GM21360 (cell line): ENCODE data around the gene ZFAND3.
"Not testable (repeated sequence)": the region's sequence is repeated elsewhere in the genome, so short reads cannot be mapped to it uniquely, and the experiment has no call there.

Source experiments
- ATAC-seq: cut with Tn5 transposase; IDR thresholded peaks from one replicate; pipeline ENCODE4 v1.9.1; 2021; ENCODE audit warnings: mild to moderate bottlenecking, moderate library complexity; ENCODE audit not compliant: unreplicated experiment

ZFAND3 gene

DNA sequence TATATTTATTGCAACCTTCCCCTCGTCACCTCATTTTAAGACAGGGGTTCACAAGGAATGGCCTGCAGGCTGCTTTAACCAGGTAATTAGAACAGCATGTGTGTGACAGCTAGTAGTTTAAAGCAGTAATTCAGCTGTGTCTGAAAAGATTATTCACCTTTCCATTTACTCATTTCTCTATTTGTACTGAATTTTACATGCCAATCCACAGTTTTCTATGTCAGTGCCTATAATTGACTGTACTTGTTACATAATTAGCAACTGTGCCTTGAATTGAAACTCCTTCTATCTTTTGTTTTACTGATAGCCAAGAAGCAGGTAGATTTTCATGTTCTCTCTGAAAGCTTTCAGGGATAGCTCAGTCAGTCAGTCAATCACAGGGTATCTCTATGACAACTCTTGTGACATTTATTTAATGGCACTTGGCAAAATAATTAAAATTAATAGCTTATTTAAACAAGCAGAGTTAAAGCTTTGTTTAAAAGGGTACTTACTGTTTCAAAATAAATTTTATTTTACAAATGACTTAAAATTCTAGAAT lies 214.0 kb downstream of the ZFAND3 start:
- no peak for ATAC-seq

DNA sequence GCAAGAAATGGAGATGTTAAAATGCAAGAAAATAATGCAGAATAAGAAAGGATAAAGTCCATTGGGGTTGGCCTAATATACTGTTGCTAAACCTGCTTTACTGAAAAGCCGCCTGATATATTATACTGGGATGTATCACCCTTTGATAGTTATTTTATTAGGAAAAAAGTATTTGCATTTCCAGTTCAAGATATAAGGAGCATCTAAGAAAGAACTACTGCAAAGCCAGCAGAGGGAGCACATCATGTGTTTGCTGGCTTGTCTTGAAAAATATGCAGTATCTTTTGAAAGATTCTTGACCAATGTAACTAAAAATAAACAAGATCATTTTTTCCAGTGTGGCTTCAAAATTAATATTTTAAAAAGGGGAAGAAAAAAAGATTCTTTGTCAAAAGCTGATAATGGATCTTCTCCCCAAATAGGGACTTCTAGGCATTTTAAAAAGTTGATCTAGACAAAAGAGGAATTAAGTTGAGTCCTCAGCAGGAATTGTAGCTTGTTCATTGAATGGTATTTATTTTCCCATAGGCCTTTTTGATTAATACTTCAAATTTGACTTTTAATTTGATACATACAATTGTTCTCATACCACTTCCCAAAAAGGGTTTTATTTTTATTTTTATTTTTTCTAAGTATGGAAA lies 214.9 kb downstream of the ZFAND3 start:
- no peak for ATAC-seq

DNA sequence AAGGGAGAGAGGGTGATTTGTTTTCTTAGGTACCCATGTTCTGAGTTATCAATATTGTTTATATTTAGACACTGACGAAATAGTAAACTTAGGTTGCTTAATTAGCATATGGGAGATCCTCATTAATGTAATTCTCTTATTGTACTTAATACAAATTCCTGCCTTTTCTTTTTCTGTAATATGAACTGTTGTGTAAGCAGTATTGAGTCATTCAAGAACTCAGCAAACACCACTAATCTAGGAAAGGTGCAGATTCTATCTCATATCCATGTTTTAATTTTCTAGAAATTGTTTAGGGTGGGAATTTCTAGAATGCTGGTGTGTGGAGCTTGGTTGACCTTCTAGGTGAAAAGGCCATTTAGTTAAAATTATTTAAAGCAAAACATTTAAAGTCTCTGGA lies 216.0 kb downstream of the ZFAND3 start:
- no peak for ATAC-seq

DNA sequence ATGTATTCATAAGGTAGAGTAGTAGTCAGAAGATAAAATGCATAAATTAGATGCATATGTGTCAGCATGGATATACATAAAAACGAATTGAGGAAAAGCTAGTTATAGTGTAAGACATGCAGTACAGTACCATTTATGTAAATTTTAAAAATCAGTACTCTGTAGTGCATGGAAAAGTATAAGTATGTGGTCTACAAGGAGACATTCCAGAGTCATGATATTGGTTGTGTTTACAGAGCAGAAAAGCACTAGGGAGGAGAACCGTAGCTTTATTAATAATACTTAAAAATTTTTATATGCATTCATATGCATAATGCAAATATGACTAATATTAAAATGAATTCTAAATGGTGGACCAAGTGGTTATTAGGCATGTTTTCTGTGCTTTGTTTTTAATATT lies 220.0 kb downstream of the ZFAND3 start:
- no peak for ATAC-seq

DNA sequence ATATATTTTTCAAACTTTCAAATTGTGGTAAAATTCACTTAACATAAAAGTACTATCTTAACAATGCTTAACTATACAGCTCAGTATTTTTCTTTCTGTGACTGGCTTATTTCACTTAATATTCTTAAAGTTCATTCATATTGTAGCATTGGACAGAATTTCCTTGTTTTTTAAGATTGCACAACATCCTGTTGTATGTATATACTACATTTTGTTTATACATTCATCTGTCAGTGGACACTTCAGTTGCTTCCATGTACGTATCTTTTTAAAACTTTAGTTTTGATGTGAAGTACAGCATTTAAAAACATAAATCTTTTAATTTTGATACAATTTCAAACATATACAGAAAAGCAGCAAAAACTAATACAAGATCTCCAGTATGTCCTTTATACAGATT lies 220.7 kb downstream of the ZFAND3 start:
- no peak for ATAC-seq

DNA sequence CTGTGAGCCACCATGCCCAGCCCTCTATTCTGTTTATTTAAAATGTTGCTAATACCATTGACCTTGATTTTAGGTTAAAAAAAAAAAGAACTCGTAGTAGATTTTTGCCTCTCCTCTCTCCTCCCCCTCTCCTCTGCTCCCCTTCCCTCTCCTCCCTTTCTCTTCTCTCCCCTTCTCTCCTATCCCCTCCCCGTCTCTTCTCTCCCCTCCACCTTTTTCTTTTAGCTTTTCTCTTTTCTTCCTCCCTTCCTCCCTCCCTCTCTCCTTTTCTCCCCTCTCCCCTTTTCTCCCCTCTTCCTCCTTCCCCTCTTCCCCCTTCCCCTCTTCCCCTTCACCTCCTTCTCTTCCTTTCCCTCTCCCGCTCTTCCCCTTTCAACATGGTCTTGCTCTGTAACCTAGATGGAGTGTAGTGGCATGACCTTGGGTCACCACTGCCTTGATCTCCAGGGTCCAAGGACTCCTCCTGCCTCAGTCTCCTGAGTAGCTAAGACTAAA lies 223.8 kb downstream of the ZFAND3 start:
- no peak for ATAC-seq

DNA sequence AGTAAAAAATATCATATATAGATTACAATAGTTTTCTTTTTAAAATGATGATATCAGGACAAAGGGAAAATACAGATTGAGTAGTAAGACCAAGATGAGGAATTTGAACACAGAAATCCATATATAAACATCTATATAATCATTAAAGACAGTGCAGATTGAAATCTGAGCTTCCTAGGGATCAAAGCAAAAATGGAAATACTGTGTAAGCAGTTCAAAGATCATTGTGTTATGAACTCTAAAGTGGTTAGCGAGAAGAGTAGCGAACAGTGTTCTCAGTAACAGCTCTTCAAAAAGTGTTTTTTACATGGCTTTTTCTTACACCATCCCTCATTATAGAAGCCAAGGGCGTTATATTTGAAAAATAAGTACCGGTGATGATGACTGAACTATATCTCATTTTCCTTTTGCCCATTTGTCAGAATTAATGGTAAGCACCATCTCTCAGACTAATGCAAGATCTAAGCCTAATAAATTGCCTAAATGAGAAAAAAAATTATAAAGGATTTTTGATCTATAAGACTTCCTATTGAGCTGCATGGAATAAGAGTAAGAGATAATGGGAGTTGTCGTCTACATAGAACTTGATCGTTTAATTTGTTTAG lies 226.3 kb downstream of the ZFAND3 start:
- no peak for ATAC-seq

DNA sequence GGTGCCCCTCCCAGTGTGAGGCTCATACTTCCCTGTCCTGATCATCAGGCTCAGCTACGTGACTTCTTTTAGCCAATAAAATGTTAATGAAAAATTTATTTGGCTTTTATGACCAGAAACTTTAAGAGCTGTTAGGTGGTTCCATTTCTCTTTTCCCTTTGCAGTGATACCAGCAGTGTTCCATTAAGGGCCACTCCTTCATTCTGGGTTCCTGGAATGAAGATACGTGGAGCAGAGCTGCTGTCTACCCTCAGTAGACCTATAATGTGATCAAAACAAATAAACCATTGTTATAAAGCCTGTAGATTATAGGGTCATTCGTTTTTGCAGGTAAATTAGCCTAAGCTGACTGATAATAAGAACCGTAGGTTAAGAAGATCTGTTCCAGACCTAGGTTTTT lies 228.0 kb downstream of the ZFAND3 start:
- ATAC-seq, result no peak

DNA sequence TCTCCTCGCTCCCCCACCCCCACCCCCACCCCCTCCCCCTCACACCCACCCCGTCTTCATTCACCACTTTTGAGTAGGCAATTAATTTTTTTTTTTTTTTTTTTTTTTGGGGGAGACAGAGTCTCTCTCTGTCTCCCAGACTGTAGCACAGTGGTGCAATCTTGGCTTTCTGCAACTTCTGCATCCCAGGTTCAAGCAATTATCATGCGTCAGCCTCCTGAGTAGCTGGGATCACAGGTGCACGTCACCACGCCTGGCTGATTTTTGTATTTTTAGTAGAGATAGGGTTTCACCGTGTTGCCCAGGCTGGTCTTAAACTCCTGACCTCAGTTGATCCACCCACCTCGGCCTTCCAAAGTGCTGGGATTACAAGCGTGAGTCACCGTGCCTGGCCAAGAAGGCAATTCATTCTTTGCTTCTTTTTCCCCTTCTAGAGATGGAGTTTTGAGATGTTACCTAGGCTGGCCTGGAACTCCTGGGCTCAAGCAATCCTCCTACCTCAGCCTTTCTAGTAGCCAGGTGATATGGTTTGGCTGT lies 230.4 kb downstream of the ZFAND3 start:
- not testable (repeated sequence) for ATAC-seq

DNA sequence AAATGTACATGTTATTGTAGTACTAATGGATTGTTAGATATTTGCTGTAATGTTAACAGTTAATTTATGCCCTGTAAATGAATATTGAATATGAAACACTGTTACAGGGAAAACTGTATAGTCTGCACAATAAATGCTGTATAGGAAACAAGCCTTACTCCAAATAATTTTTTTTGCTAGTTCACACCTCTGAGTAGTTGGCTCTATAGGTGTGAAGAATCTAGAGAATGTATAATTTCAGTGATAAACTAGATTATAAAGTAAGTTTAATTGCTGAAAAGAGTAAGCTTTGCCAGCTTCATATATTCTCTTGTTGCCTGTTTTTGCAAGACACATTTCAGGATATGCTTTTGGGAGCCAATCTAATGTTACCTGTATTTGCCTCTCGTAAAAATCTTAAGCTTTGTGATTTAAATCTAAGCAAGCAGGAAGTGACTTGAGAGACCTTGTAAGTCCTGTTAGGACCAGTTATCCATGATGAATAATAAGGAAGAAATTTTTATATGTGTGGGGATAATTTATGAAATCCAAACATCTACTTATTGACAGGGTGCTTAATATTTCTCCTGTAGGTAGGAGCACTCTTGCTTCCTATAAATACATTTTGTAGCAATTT lies 232.4 kb downstream of the ZFAND3 start:
- no peak for ATAC-seq

DNA sequence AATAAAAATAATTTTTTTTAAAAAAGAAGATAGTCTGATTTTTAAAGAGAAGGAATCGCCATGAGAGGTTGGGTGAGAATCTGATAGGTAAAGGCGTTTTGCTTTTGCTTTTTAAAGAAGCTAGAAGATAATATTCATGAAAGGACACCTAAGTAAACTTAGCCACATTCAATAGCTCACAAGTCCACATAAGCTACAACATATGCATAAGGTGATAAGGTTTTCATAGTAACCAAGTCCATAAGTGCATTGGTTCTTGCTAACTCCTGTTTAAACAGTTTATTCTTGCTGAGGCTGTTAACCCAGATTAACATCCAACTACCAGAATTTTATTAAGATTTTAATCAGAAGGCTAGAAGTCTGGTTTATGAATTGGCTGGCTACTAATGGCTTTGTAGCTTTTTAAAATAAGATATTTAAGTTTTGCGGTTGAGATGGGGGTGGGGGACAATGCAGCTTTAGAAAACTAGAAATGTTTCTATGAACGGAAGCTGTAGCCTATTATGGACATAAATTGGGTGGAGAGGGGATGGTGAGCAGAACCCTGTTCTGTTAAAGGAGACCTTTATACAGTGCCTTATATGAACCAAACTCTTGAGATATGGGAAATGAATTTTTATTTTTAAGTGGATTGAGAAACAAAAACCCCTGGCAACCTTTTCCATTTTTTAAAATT lies 235.1 kb downstream of the ZFAND3 start:
- no peak for ATAC-seq

DNA sequence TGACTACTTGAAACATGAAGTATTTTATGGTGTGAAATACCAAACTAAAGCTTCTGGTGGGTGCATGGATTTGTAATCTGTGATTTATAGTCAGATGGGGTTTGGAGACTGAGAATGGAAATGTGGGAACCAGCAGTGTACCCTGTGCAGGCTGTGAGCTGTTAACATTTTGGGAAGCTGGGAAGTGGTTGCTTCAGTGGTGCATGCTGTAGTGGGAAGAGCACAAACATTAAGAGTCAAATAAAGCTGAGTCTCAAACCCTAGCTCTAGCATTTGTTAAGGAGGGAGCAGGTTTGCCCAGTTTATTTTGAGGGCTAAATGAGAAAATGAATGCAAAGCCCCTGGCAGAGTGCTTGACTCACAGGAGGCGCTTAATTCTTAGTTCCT lies 235.7 kb downstream of the ZFAND3 start:
- ATAC-seq, result no peak

DNA sequence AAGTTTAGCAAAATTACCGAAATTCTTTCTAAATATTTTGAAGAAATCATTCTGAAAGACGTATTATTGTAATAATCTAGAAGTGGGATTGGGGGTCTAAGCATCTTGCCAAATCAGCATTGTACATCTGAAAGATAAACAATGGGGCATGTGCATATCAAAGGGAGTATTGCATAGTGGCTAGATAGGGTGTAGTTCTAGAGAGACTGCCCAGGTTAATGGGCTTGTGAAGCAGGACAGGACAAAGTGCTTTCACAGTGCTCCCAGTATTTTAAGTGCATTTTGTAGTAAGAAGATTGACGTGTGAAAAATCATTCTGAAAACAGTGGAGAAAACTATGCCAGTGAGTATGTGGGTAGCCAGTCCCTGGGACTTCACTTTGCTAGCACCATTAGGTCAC lies 236.8 kb downstream of the ZFAND3 start:
- no peak for ATAC-seq

DNA sequence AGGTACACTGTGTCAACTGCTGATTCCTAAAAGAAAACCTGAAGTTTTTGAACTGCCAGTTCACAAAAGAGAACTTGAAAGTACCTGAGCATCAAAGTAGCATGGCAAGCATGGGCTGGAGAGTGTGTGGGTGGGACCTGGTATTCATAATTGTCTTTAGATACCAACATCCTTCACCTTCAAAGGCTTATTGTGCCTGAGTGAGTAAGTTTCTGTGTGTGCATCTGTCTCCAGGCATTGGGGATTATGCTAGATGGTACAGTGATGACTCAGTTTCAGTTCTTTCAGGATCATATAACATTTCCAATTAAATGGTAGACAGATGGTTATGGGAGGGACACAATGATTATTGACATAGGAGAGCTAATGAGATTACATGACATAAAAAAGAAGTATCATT lies 238.5 kb downstream of the ZFAND3 start:
- ATAC-seq, result peak; percentile 79

DNA sequence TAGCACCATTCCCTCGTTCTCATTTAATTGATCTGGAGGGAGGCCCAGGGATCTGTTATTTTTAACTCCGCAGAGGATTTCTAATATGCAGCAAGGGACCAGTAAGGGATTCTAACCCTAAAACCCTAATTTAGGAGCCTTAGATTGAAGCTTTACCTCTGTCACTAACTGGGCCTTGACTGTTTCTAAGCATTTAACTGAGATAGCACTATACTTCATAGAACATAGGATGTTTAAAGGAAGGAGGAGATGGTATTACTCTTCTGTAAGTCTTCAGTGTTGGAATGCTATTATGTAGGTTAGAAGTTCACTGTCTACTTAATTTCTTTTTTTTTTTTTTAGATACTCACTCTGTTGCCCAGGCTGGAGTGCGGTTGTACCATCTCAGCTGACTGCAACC lies 242.5 kb downstream of the ZFAND3 start:
- no peak for ATAC-seq

DNA sequence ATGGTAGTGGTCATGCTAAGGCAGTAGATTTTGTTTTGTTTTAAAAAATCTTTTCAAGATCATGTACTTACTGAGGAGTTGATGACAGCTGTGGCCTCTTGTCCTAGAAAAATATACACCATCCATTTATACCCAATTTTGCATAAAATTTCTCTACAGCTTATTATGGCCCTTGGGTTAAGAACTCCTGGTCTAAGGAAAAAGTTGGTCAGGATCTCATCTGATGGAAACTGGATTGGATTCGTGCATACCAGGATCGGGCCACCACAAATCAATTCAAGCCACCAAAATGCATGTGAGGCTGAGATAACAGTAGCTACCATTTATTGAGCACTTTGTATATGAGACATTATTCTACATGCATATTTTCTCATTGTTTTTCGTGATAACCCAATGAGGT lies 244.4 kb downstream of the ZFAND3 start:
- ATAC-seq, result no peak

DNA sequence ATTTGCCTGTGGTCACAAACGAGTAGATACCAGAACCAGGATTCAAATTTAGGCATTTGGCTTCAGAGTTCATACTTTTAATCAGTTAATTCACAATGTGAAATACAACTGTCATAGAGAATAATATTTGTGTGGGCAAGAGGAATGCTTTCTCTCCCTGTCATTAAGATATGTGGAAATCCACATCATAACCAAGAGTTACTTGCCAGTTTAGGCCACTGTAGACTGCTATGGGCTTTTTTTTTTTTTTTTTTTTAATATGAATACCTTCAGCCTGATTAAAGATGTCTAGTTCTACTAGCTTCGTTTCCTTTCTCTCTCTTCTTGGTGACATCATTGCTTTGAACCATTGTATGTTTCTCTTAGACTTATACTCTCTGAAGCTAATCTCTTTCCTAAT lies 244.9 kb downstream of the ZFAND3 start:
- ATAC-seq, result no peak

DNA sequence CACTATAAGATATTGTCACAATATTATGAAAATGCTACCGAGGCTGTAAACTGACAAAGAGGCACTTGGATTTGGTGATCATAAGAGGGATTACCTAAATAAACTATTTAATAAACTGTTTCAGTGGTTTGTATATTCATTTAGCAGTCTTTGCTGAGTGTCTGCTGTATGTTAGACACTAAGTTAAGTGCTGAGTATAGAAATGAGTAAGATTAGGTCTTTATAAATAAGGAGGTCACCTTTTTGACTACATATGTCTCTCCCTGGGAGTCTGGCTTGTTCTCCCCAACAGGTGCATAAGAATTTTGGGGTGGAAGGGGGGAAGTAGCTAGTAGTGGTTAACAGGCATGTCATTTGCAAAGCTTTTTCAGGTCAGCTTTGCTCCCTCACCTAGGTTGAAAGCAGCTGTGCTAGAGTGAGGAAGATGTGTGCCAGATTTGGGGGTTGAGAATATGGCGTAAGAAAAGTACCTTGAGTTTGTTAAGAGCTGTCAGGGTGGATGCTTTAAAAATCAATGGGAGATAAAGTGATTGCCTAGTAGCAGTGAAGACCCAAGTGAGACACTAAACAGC lies 246.3 kb downstream of the ZFAND3 start:
- no peak for ATAC-seq

DNA sequence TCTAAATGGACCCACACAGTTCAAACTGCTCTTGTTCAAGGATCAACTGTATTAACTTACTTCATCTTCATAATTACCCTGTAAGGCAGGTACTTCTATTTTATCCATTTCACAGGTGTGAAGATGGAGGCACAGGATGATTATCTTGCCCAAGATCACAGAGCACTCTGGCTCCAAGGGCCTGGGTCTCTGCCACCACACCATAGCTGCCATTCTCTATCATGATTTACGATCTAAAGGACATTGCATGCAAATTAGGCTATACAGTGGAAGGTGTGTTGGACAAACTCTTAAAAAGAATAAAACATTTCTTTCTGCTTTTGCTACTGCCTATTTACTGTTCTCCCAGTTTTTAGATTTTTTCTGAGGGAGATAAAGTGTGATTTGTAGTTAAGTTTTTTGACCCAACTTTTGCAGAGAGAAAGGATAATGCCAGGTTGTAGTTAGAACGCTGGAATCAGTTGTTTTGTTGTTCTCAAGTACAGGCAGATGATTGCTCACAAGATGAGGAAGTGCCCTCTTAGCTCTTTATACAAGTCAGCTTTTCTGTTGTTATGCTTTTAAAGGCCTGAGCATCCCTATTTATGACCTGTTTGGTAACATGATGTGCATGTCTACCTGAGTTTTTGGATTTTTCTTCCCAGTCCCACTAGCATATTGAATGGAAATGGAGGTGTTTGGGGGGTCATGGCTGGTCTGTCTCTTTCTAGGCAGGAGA lies 247.9 kb downstream of the ZFAND3 start:
- no peak for ATAC-seq

DNA sequence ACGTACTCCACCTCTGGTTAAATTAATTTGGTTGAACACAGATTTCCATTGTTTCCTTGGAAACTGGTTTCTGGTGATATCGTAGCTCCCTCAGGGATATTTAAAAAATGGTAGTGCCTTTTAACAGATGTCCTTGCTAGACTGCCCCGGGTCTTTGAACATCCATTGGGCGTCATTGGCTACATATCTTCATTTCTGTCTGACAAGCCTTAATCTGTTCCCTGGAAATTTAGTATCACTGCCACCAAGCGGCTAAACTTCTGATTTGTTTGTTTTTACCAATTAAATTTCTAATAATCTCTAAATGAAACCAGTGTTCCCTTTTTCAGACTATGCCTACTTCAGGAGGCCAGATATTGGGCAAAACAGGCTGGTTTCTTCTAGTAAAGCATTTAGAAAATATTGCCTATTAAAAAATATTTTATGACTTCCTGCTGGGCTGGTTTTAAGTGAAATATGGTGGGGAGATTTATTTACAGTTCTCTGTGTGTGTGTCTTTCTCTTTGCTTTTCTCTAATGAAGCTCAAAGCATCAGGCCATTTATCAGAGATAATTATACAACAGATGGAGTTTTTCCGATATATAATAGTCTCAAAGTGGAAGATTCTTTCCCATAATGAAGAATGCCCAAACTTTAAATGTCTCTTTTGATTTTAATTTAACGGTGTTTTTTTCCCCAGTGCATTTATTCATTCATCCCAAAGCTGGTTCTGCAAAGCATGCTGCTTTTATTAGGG lies 249.5 kb downstream of the ZFAND3 start:
- no peak for ATAC-seq
